Left renal pelvis (tissue), 4 donors: ENCODE measurements around the gene NTM. TPM values are rescaled to one million over a fixed set of nuclear protein-coding genes. Genes with fewer than 3 reads are reported as not detected.
A peak's percentile ranks its signal among the peaks of the same experiment; 100 is the strongest.
"Not testable (repeated sequence)": the region's sequence is repeated elsewhere in the genome, so short reads cannot be mapped to it uniquely, and the experiment has no call there.

ENCODE experiments used
- DNase-seq, 4 donors: peaks; one replicate each; pipeline ENCODE4 v3.0.0-alpha.2; 2013; ENCODE audit warnings: low read depth in 4 of 4, low spot score in 3 of 4
- polyA plus RNA-seq, 4 donors: library from polyadenylated mRNA; unstranded; fragments of 120-200 nt; gene quantifications; one replicate each; pipeline ENCODE4 v1.2.1, GENCODE V29; 2013; ENCODE audit not compliant: insufficient read length in 4 of 4

NTM gene
- polyA plus RNA-seq, 4 donors = 41.2 to 80.3 (median 50.2) TPM

DNA sequence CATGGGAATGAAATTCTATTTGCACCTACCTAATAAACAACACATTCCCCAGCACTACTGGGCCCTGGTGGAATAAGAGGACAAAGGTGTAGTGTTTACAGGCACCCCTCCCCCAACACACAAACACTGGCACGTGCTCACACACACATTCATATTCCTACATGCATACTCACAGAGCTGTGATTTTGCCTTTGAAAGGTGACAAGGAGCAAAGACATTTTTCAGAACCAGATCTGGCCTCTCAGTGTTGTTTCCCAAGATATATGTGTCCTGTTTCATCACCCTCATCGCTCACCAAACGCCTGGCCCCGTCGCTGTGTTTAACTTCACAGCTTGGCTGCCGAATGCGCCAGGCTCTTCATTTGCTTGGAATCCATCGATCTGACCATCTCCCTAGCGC is 292.6 kb downstream of the NTM start:
- DNase-seq = no peak

DNA sequence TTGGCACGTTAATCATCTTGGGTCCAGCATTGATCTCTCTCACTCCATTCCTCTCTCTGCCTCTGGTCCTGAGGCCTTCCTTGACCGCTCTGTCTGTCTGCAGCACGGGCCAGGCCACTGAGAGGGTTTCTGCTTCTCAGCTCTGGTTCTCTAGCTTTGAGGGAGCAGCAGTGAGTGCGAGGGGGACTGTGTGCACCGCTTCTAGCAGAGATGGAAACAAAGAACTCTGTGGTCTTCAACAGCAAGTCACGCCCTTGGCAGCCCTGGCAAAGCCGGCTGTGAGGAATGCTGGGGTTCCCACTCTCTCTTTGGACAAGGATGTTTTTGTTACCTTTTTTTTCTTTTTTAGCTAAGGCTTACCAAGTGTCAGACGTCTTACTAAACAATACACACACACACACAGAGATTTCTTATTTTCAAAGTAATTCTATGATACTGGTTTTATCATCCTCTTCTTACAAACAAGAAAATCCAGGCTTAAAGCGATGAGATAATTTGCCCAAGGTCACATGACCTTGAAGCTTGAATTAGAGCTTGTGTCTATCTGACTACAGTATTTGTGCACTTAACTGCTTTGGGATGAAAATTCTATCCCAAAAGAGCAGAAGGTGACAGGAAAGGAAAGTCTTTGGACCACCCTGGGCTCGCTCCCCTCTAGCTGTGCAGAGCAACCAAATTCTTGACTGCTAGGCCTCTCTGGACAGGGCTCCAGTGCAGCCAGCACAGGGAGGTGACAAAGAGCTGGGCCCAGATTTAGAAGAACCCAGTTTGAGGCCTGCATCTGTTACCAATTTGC is 293.2 kb downstream of the NTM start:
- no peak for DNase-seq

DNA sequence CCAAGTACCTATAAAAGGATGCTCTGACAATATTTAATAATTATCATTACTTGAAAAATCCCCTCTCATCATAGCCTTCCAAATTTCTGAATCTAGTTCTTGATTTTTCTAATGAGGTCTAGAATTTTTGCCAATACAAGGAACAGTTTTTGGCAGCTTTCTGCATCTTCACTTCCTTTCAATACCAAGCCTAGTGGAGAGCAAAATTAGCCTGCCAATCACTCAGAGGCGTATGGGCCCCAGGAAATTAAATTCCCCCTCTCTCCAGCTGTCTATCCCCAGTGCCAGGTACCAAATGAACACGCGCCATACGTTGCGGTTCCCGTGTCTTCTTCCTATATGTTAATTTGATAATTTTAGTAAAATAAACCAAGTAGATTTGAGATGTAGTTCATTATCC is 293.9 kb downstream of the NTM start:
- no peak for DNase-seq

DNA sequence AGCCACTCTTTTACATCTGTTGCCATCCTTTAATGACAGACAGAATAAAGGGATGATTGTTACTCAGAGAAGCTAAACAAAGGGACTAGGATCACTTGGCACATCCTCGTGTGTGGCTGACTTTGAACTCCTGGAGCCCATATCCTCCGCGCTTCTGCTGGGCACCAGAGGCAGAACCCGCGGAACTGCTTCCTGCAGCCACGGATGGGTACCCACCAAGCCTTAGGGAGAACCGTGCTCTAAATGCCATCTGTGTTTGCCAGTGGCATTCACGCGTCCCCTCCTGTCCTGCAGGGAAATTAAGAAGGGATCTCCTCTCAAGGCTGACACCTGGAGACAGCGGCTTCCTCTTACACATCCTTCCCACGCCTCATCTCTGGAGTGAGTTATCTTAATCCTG is 294.4 kb downstream of the NTM start:
- DNase-seq = no peak

DNA sequence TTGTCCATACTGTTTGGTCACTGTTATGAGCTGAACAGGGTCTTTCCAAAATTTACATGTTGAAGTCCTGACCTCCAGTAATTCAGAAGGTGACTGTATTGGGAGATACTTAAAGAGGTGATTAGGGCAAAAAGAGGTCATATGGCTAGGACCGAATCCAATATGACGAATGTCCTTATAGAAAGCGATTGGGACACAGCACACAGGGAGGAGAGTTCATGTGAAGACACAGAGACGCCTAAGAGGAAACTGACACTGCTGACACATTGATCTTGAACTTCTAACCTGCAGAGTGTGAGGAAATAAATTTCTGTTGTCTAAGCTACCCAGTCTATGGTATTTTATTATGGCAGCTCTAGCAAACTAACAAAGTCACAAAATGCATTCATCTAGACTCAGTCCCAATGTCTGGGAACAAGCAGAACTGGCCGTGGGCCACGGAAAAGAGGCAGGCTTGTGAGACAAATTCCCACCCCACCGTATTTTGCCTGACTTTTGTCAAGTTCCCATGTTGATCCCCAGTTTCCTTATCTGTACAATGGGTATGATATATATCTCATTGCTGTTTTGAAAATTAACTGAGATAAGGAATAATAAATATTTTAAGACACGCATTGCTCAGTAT is 295.0 kb downstream of the NTM start:
- DNase-seq = no peak

DNA sequence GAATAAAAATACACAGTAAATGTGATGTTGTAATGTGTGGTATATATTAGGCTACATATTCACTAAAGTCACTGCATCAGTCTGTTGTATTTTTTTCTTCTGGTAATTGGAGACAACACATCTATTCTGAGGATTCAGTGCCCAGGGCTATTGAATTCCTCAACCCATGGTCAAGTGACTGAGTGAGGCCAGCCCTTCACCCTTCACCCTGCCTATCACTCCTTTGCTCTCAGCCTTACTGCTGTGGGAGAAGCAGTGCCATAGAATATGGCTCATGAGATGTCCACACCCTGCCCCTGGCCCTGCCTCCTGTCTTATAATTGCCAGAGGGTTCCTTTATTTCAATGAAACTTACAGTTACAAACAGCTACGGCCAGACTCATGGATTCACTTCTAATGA is 295.6 kb downstream of the NTM start:
- DNase-seq = no peak

DNA sequence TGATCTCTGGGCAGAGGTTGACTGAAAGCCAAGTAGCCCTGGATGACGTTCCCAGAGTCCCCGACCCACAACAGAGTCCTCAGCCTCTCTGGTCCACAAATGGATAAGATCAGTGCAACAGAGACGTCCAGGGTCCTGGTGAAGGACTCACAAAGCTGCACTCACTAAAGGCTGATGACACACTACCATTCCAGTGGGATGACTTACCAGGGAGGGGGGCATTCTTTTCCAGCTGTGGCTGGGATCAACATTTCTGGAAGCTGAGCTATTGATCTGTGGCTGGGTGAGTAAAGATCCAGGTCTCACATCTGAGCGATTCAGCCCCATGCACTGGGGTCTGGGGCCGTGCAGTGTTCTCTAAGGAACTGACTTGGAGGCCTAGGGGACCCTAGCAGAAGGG is 296.2 kb downstream of the NTM start:
- DNase-seq = no peak

DNA sequence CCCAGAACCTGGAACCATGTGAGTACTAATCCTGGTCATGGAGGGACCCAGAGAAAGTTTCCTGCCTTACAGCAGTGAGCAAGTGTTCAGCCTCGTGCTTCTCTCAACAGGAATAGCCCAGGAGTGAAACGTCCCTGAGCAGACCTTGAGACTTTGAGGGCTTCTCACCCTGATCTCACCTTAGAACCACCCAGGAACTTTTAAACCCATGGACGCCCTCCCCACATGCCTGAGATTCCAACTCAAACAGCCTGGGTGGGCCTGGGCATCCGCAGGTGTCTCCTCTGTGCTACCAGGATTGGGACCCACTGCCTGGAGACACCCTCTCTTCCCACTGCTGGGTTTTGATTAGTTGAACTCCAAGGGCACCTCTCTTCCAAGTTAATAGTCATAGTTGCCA is 297.2 kb downstream of the NTM start:
- DNase-seq = no peak

DNA sequence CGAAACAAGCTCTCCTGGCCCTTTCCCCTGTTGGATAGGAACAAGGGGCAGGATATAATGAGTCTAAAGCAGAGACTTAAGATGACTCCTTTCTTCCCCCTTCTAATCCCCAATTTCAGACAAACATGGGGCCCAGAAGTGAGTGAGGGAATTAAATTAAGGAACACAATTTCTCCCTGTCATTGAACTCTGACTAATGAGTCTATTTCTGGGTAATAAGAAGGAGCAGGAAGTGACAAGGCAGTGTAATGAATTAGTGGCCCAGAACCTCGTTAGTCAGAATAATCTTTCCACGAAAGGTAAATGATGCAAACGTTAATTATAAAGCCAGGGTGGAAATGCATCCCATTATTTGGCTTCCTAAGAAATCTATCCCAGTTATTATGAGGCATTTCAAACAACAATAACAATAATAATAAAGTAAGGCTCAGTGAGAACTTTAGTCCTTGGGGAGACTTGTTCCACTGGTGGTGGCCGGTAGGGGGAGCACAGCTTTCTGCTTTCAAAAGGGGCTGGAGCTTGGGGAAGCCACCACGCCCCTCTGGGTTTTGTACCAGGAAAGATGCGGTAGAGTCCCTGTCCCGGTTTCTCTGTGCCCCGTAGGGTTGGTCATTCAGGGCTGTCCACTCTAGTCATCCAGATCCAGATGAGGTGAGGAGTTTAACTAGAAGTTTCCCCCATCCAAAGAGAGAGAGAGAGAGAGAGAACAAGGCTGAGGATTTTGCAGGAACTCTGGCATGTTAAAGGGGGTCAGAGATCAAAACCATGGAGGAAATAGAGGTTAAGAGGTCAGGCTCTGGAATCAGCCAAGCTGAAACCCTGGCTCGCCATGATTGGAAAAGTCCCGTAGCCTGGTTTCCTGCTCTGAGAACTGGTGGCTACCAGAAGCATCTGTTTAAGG is 298.3 kb downstream of the NTM start:
- DNase-seq = no peak

DNA sequence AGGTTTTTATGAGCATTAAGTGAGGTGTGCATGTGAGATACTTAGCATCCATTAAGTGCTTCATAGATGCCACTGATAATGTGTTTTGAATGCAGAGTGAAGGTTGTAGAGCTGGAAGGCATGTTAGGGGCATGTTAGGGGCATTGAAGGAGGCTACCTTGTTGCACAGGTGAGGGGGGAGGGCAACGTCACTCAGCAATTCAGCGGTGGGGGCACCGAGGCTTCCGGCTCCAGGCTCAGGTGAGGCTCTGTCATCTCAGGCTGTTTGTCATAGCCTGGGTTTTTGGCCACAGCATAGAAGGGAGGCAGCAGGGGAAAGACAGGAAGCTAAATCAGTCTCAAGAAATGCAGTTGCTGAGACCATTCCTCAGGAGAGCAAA is 299.0 kb downstream of the NTM start:
- DNase-seq = no peak

DNA sequence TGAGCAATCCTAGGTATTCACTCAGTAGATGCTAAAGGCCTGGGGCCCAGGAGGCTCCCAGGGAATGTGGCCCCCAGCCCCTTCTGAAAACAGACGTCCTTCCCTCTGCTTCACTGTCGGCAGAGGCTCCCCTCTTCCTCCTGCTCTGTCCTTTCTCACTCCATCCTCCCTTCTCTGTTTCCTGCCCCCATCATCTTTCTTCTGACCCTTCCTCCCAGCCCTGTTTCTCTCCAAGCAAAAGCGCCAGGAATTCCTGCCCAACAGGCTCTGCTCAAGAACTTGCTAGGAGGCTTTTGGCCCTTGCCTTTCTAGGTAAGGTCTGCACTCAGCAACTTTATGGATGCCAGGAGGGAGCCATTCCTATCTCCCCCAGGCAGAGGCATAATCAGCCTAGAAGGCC is 300.5 kb downstream of the NTM start:
- no peak for DNase-seq

DNA sequence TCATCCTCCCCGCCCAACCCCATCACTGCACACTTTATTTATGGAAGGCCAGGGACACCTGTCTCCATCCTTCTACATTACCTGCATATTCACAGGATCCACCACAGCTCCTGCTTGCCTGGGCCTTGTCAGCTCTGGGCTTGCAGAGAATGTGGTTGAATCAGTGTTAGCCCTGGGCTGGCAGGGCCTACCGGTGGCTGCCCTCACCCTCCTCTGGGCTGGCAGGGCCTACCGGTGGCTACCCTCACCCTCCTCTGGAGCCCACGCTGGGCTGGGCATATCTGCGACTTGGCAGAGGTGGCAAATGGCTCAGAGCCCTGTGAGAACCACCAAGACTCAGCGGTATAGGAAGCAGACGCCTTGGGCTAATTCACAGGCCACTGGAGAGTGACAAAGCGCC is 300.9 kb downstream of the NTM start:
- no peak for DNase-seq

DNA sequence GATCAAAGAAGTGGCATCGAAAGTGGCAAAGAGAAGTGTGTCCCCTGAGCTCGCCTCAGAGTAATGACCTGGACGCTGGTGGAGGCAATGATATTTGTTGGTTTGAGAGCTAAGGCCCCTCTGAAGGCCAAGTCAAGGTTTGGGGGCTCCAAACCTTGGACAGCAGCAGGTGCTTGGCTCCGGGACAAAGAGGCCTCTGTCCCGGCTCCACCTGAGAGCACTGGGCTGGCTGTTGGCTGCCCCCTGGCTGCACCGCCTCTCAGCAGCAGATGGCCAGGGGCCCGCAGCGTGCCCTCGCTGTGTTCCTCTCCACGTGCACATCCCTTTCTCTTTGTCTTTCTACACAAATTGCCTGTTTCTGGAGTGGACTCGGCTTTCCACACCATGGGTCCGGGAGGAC is 301.3 kb downstream of the NTM start:
- no peak for DNase-seq

DNA sequence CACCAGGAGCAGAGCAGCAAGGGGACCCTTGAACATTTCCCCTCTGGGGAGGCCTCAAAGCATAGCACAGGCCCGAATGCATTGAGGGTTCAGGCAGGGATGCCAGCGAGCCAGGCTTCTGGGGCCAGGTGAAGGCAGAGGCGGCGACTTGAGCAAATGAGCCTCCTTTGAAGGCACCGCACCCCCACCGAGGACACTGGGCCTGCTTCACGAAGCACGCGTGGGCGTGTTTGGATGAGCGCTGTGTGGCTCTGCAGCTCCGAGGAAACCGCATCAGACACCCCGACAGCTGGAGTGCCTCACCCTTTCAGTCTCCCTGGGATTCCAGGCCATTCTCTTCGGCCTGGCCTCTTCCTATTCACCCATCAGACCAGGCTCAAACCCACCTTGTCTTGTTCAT is 301.8 kb downstream of the NTM start:
- no peak for DNase-seq

DNA sequence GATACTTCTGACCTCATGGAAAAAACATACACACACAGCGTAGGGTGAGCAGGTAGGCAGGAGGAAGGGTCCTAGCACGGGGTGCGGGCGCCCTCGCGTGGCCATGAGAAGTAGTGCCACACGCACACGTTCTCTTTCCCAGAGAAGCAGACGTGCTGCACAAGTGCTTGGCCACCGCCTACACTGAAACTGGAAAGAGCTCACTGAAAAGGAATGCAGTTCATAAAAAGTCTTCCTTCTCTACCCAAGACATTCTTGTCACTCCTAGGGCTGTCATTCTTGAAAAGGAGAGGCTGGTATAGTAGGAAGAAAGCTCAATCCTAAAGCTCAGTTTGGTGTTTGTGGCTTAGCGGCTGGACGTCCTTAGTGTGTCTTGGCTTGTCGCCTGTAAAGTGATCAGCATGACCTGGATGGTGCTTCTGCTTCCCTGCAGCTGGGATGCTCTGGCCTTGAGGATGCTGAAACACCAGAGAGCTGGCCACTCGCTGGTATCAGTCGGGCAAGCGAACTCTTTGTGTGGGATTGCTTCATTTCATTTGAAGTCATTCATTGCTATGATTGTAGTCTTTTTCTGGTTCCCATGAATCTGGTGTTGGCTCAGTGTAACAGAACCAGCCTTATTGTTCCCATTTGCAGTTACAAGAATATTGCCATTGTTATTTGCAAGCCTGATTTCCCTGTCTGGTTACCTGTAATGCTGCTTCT is 303.8 kb downstream of the NTM start:
- peak in 1 of 4 donors; percentile 60 for DNase-seq

DNA sequence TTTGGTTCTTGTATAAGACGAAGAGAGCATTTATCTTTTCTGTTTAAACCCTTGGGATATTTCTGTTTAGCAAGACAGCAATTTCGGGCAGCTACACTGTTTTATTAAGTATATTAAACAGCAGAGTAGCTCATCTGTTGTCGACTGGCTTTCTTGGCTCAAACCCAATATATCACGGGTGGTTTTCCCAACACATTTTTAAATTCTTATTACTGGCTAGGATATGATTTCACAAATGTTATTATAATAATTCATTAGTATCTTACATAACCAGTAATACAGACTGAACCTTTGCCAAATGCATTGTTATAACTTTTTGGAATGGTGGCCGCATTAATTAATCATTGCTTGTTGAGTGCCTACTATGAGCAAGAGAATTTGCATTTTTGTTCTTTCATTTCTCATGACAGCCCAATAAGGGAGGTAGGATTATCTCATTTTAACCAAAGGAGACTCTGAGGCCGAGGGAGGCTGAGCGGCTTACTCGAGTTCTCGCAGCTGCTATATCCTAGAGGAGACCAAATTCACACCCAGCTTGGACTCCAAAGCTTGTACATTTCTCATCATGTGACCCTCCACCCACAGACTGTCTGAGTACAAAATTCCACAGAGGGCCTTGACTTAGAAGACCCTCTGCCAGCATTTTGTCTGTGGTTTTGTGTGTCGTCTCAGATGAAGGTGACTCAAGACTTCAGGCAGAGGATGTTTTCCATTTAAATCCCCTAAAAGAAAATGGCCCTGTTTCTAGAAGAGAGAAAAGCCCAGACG is 304.9 kb downstream of the NTM start:
- no peak for DNase-seq

DNA sequence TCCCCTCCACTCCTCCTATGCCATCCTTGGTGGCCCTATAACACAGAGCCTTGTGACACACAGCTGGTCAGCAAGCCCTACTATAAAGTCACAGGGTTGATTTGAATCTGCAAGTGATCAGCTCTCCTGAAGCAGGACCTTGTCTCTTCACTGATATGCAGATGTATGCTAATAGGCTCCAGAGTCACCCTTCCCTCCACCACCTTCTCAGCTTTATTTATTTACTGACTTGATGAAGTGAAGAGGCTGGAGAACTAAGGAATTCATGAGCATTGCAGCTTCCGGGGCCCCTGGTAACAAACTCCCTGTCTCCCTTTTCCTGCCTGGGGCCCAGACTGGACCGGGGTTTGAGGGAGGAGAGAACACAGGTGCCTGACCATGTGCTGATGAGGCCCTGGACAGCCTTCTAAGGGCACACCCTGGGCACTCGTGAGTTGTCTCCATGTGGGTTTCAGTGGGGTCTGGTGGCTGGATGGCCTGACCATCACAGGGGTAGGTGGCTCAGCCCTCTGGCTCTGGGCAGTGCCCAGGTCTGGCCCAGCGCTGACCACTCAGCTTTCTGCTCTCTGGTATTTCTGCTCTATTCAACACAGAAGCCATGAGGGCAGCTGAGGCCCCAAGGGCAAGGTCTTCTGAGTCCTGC is 307.5 kb downstream of the NTM start:
- no peak for DNase-seq

DNA sequence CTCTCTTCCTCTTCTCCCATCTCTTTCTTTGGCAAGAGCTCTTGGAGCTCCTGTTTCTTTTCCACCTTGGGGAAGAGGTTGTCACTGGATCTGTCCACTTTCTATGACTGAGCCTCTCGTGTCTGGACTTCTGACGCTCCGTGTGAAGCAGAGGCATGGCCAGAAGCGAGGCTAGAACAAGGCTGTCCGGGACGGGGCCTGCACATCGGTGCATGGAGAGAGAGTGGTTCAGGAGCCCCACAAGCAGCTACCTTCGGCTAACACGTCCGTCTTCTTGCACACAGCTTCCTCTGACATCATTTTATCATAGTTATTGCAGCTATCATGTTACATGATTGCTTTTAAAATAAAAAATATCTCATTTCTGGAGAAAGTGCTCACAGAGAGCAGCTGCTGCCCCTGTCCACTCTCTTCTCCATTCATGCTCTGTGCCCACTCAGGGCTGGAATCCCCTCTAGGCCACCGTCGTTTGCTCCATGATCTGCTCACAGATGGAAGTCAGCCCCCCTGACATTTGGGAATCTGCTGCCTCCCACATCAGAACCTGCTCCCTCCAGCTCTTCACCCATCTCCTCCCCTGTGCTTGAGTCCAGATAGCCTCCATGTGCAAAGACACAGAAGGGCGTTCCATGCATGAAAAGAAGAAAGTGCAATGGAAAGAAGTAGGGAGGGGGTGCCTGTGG is 308.4 kb downstream of the NTM start:
- no peak for DNase-seq

DNA sequence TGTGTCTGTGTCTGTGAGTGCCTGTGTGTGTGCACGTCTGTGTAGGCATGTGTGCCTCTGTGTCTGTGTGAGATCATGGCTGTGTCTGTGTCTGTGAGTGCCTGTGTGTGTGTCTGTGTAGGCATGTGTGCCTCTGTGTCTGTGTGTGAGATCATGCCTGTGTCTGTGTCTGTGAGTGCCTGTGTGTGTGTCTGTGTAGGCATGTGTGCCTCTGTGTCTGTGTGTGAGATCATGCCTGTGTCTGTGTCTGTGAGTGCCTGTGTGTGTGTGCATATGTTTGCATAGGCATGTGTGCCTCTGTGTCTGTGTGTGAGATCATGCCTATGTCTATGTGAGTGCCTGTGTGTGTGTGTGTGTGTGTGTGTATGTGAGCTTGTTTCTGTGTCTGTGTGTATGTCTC is 310.0 kb downstream of the NTM start:
- DNase-seq = not testable (repeated sequence)
